Transverse colon (tissue), 4 donors: Measurements from ENCODE around the gene RNU6-9.

Source experiments
- CTCF ChIP-seq, 5 experiments: fragments of 200-600 bp in 3 of 5; fragments of 450-650 bp in 2 of 5; sonication (generic) in 3 of 5; IDR thresholded peaks; 1 replicate in 2 of 5; 2 replicates in 3 of 5; pipeline ENCODE4 v1.5.1; 2016 to 2017; ENCODE audit warnings: antibody characterized with exemption in 5 of 5, inconsistent platforms in 3 of 5, mild to moderate bottlenecking in 2 of 5, moderate library complexity in 1 of 5
- EP300 ChIP-seq: sonication (generic); formaldehyde crosslinking; IDR thresholded peaks from one replicate; pipeline ENCODE4 v1.6.1; 2017; ENCODE audit warnings: antibody characterized with exemption, low read depth
- POLR2A ChIP-seq: fragments of 450-650 bp; IDR thresholded peaks from one replicate; pipeline ENCODE4 v1.6.1; 2016; ENCODE audit warnings: antibody characterized with exemption, mild to moderate bottlenecking, moderate library complexity
- POLR2AphosphoS5 ChIP-seq, 3 donors: sonication (generic); formaldehyde crosslinking; IDR thresholded peaks; one replicate each; pipeline ENCODE4 v1.6.1; 2016; ENCODE audit warnings: antibody characterized with exemption in 3 of 3

DNA sequence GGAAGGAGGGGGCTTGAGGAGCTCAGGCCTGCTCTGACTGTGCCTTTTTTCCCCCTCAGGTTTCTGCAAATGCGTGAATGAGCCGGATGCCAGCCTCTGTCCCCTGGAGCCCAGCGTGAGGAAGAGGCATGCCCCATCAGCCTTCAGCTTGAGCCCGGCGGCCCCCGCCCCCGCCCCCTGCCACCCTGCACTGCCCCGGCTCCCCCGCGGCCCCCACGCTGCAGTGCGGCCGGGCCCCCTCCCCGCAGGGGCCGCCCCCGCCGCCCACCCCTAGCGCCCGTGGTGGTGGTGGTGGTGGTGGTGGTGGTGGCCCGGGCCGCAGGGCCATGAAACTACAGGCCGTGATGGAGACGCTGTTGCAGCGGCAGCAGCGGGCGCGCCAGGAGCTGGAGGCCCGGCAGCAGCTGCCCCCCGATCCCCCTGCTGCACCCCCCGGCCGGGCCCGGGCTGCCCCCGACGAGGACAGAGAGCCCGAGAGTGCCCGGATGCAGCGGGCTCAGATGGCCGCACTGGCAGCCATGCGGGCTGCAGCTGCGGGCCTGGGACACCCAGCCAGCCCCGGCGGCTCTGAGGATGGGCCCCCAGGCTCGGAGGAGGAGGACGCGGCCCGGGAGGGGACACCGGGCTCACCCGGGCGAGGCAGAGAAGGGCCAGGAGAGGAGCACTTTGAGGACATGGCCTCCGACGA, 36.1 kb downstream of the RNU6-9 start:
- no peak for TF ChIP-seq CTCF (IDR thresholded peaks at IDR 0.05)
- TF ChIP-seq POLR2A: no peak
- no peak for TF ChIP-seq POLR2AphosphoS5 (IDR thresholded peaks at IDR 0.05)
- TF ChIP-seq EP300: no peak
